Adrenal gland (tissue), 12 donors: Measurements from ENCODE around the gene ARHGAP10. TPM values are rescaled to one million over a fixed set of nuclear protein-coding genes. Genes with fewer than 3 reads are reported as not detected.

Experiments
- DNase-seq, 7 donors: peaks; one replicate each; pipeline ENCODE4 v3.0.0-alpha.2; 2019 to 2020
- H3K27ac ChIP-seq, 5 donors: fragments of 200-600 bp; sonication (generic) in 4 of 5; 1 replicate in 3 of 5; 2 replicates in 2 of 5; pipeline versions ENCODE4 v1.5.1 to v1.8.0; 2016 to 2020; ENCODE audit warnings: mild to moderate bottlenecking in 1 of 5
- H3K27me3 ChIP-seq: fragments of 200-600 bp; 2 replicates; pipeline ENCODE4 v1.8.0; 2021
- H3K36me3 ChIP-seq, 2 donors: fragments of 200-600 bp; replicated peaks in 1 of 2; 1 replicate in 1 of 2; 2 replicates in 1 of 2; pipeline versions ENCODE4 v1.5.1 to v1.8.0; 2018 to 2022
- H3K4me1 ChIP-seq, 2 donors: fragments of 200-600 bp; replicated peaks in 1 of 2; 1 replicate in 1 of 2; 2 replicates in 1 of 2; pipeline versions ENCODE4 v1.5.1 to v1.8.0; 2018 to 2021
- H3K4me3 ChIP-seq, 4 donors: fragments of 200-600 bp; sonication (generic) in 3 of 4; one replicate each; pipeline ENCODE4 v1.5.1; 2016 to 2018
- H3K9me3 ChIP-seq, 3 donors: fragments of 200-600 bp; sonication (generic) in 1 of 3; replicated peaks in 1 of 3; 1 replicate in 2 of 3; 2 replicates in 1 of 3; pipeline versions ENCODE4 v1.5.1 to v1.8.0; 2016 to 2021
- CTCF ChIP-seq, 6 experiments: fragments of 450-650 bp in 4 of 6; fragments of 200-600 bp in 2 of 6; sonication (generic) in 1 of 6; IDR thresholded peaks; 1 replicate in 5 of 6; 2 replicates in 1 of 6; pipeline versions ENCODE4 v1.5.1 to v1.8.0; 2016 to 2021; ENCODE audit warnings: antibody characterized with exemption in 6 of 6, mild to moderate bottlenecking in 2 of 6, moderate library complexity in 1 of 6
- POLR2A ChIP-seq, 2 donors: fragments of 450-650 bp; IDR thresholded peaks; one replicate each; pipeline ENCODE4 v1.6.1; 2017; ENCODE audit warnings: antibody characterized with exemption in 2 of 2, mild to moderate bottlenecking in 2 of 2, moderate library complexity in 1 of 2
- WGBS, 4 donors: extraction: QIAGEN DNeasy Blood & Tissue Kit in 2 of 4; methylation state at CpG; one replicate each; pipeline versions ENCODE4 v1.1.5 to v1.1.7; 2013 to 2017; 5-methylcytosine and 5-hydroxymethylcytosine counted together
- intact Hi-C, 2 donors: fragments of 100-400 bp; cut with DNase I; formaldehyde crosslinking; loops; one replicate each; pipeline versions ENCODE4 v1.14.1 to v1.15.0; 2022 to 2023
- polyA plus RNA-seq, 3 donors: library from polyadenylated mRNA; stranded (reverse); fragments of 200-250 nt in 2 of 3; fragments of 350-450 nt in 1 of 3; fragmentation: Illumina TruSeq in 1 of 3; extraction: RNeasy Lipid Tissue Mini Kit (QIAGEN cat#74804) in 1 of 3; gene quantifications; one replicate each; pipeline ENCODE4 v1.2.3, GENCODE V29; 2013 to 2014
- total RNA-seq, 9 donors: library from RNA; depleted of rRNA in 4 of 9; stranded (reverse); fragments of >200 nt in 4 of 9; fragments of 120-200 nt in 1 of 9; fragmentation: NEBNext Ultra II Directional in 1 of 9; extraction: Animal tissue kit (Norgen Biotek cat#: 25700) in 1 of 9; gene quantifications; one replicate each; pipeline versions ENCODE4 v1.1.0 to v1.2.4, GENCODE V29; 2013 to 2023
- donor health status: healthy with polysubstance abuse.
- donor health status: Bipolar disorder and iron deficiency.
- donor health status: DM: yes; HTN: yes; CAD: no.
- donor health status: DM: no; HTN: no; CAD: no.
- donor health status: DM: no; HTN: no; CAD: no.
- donor health status: DM: yes; HTN: yes; CAD: no.

Gene ARHGAP10
- total and polyA plus RNA-seq, 12 donors: 7.0 to 40.8 (median 22.1) TPM

GRCh38 chr4:147737623-147738022 lies 5.7 kb downstream of the ARHGAP10 start:
- DNase-seq: no peak
- Histone ChIP-seq H3K36me3 (no peaks in the 10 kb centered on the region), H3K27ac (no peak overlapping the region), H3K27me3 (no peaks in the 10 kb centered on the region), H3K4me3 (no peak overlapping the region), H3K9me3 (no peaks in the 10 kb centered on the region), H3K4me1 (peaks cover 21 to 55% of the 10 kb centered on the region in 2 donors)
- 83 to 98% (median 95%) methylated on average over 2 of the region's 2 CpGs for WGBS, 4 donors
- TF ChIP-seq CTCF (IDR thresholded peaks at IDR 0.05) (no peak), POLR2A (IDR thresholded peaks at IDR 0.05) (no peak)
- intact Hi-C loops: no loop called here

- TF ChIP-seq POLR2A (IDR thresholded peaks at IDR 0.05) (no peak), CTCF (IDR thresholded peaks at IDR 0.05) (no peak)
- intact Hi-C loops: no loop called here
- H3K36me3 ChIP-seq: no peaks in the 10 kb centered on the region
- H3K27ac ChIP-seq: no peak overlapping the region
- H3K4me1 ChIP-seq: peaks cover 21 to 42% of the 10 kb centered on the region in 2 donors
- DNase-seq: no peak
- no peaks in the 10 kb centered on the region for H3K9me3 ChIP-seq
- 71 to 81% (median 78%) methylated on average over 7 of the region's 7 CpGs for WGBS, 4 donors
- H3K4me3 ChIP-seq: no peak overlapping the region
- H3K27me3 ChIP-seq: no peaks in the 10 kb centered on the region
Measured at GRCh38 chr4:147739239-147739823, 7.4 kb downstream of the ARHGAP10 start.

GRCh38 chr4:147740176-147740575 lies 8.3 kb downstream of the ARHGAP10 start:
- WGBS, 4 donors: 69 to 80% (median 76%) methylated on average over 3 of the region's 3 CpGs
- H3K27ac ChIP-seq: no peak overlapping the region
- TF ChIP-seq POLR2A (IDR thresholded peaks at IDR 0.05) (no peak), CTCF (IDR thresholded peaks at IDR 0.05) (no peak)
- intact Hi-C loops: no loop called here
- no peaks in the 10 kb centered on the region for H3K27me3 ChIP-seq
- no peaks in the 10 kb centered on the region for H3K36me3 ChIP-seq
- peaks cover 21 to 35% of the 10 kb centered on the region in 2 donors for H3K4me1 ChIP-seq
- DNase-seq: no peak
- H3K9me3 ChIP-seq: no peaks in the 10 kb centered on the region
- no peak overlapping the region for H3K4me3 ChIP-seq

- 88 to 94% (median 91%) methylated on average over 1 of the region's 1 CpG for WGBS, 4 donors
- Histone ChIP-seq H3K4me3 (no peak overlapping the region), H3K36me3 (no peaks in the 10 kb centered on the region), H3K27ac (peak overlapping the region in 1 of 5 donors; percentile 9), H3K27me3 (no peaks in the 10 kb centered on the region), H3K4me1 (peaks cover 14 to 26% of the 10 kb centered on the region in 2 donors), H3K9me3 (no peaks in the 10 kb centered on the region)
- intact Hi-C loops: no loop called here
- DNase-seq: no peak
- no peak for TF ChIP-seq POLR2A (IDR thresholded peaks at IDR 0.05)
- no peak for TF ChIP-seq CTCF (IDR thresholded peaks at IDR 0.05)
Measured at GRCh38 chr4:147741190-147741788, 9.4 kb downstream of the ARHGAP10 start.
